Right lobe of liver (tissue), 6 donors: ENCODE data around the gene FTO. TPM values are rescaled to one million over a fixed set of nuclear protein-coding genes. Genes with fewer than 3 reads are reported as not detected.

Experiments
- ATAC-seq, 4 donors: fragments of 200-7000 bp; cut with Tn5 transposase; one replicate each; pipeline ENCODE4 v1.9.1; 2020; ENCODE audit warnings: mild to moderate bottlenecking in 4 of 4, moderate library complexity in 4 of 4
- DNase-seq, 3 donors: peaks; one replicate each; pipeline ENCODE4 v3.0.0-alpha.2; 2020
- H3K27ac ChIP-seq, 3 donors: fragments of 200-600 bp; one replicate each; pipeline ENCODE4 v1.8.0; 2022
- H3K27me3 ChIP-seq, 2 donors: fragments of 200-600 bp; one replicate each; pipeline ENCODE4 v1.8.0; 2022
- H3K36me3 ChIP-seq, 4 donors: fragments of 200-600 bp; sonication (generic) in 1 of 4; one replicate each; pipeline versions ENCODE4 v1.5.1 to v1.8.0; 2017 to 2022; ENCODE audit warnings: control low read depth in 1 of 4
- H3K4me1 ChIP-seq, 4 donors: fragments of 200-600 bp; sonication (generic) in 1 of 4; one replicate each; pipeline versions ENCODE4 v1.5.1 to v1.8.0; 2017 to 2022; ENCODE audit warnings: control low read depth in 1 of 4
- H3K4me3 ChIP-seq, 3 donors: fragments of 200-600 bp; one replicate each; pipeline ENCODE4 v1.8.0; 2022
- H3K9me3 ChIP-seq, 4 donors: fragments of 200-600 bp; sonication (generic) in 1 of 4; one replicate each; pipeline versions ENCODE4 v1.5.1 to v1.8.0; 2017 to 2022; ENCODE audit warnings: control low read depth in 1 of 4
- CTCF ChIP-seq, 4 donors: fragments of 200-600 bp in 3 of 4; fragments of 450-650 bp in 1 of 4; IDR thresholded peaks; one replicate each; pipeline versions ENCODE4 v1.5.1 to v1.8.0; 2016 to 2022; ENCODE audit warnings: antibody characterized with exemption in 4 of 4, mild to moderate bottlenecking in 2 of 4
- POLR2A ChIP-seq: fragments of 450-650 bp; IDR thresholded peaks from one replicate; pipeline ENCODE4 v1.6.1; 2017; ENCODE audit warnings: antibody characterized with exemption, mild to moderate bottlenecking
- WGBS: methylation state at CpG from one replicate; pipeline ENCODE4 v1.1.6; 2018; ENCODE audit warnings: low coverage, low lambda C conversion rate; ENCODE audit not compliant: insufficient coverage; ENCODE audit errors: missing lambda C conversion rate; 5-methylcytosine and 5-hydroxymethylcytosine counted together
- intact Hi-C, 2 donors: fragments of 100-400 bp; cut with DNase I; formaldehyde crosslinking; loops; one replicate each; pipeline versions ENCODE4 v1.11.2 to v1.14.1; 2022
- total RNA-seq, 6 experiments: library from RNA; depleted of rRNA in 2 of 6; stranded (reverse); fragments of >200 nt in 2 of 6; fragmentation: NEBNext Ultra II Directional in 3 of 6; extraction: Animal tissue kit (Norgen Biotek cat#: 25700) in 3 of 6; gene quantifications; one replicate each; pipeline versions ENCODE4 v1.1.0 to v1.2.4, GENCODE V29; 2016 to 2023
- donor health status: DM: no; HTN: yes; CAD: no.
- donor health status: DM: no; HTN: no; CAD: no.
- donor health status: DM: no; HTN: no; CAD: no.
- donor health status: DM: no; HTN: yes; CAD: no.
- donor health status: DM: no; HTN: yes; CAD: no.

The FTO gene
- total RNA-seq, 6 experiments from 2014 or later, result 28.9 to 51.6 (median 33.6) TPM

GRCh38 chr16:54197758-54198157 lies 493.8 kb downstream of the FTO start:
- Histone ChIP-seq H3K4me3 (no peak overlapping the region), H3K4me1 (no peaks in the 10 kb centered on the region), H3K36me3 (no peaks in the 10 kb centered on the region), H3K27me3 (no peaks in the 10 kb centered on the region), H3K27ac (no peak overlapping the region), H3K9me3 (no peaks in the 10 kb centered on the region)
- ATAC-seq, result no peak
- 61% methylated on average over 4 of the region's 5 CpGs for WGBS
- TF ChIP-seq POLR2A, result no peak
- TF ChIP-seq CTCF (IDR thresholded peaks at IDR 0.05), result no peak
- no peak for DNase-seq
- intact Hi-C loops, result no loop called here

- H3K9me3 ChIP-seq, result no peaks in the 10 kb centered on the region
- DNase-seq, result no peak
- H3K4me3 ChIP-seq, result no peak overlapping the region
- ATAC-seq, result no peak
- H3K36me3 ChIP-seq, result no peaks in the 10 kb centered on the region
- intact Hi-C loops, result no loop called here
- no peak overlapping the region for H3K27ac ChIP-seq
- 61% methylated on average over 7 of the region's 19 CpGs for WGBS
- H3K4me1 ChIP-seq, result no peaks in the 10 kb centered on the region
- H3K27me3 ChIP-seq, result no peaks in the 10 kb centered on the region
- TF ChIP-seq CTCF (IDR thresholded peaks at IDR 0.05) (no peak), POLR2A (no peak)
Observed at GRCh38 chr16:54199487-54200160, 495.7 kb downstream of the FTO start.

- Histone ChIP-seq H3K4me1 (no peaks in the 10 kb centered on the region), H3K36me3 (no peaks in the 10 kb centered on the region), H3K27ac (no peak overlapping the region), H3K9me3 (no peaks in the 10 kb centered on the region), H3K27me3 (no peaks in the 10 kb centered on the region), H3K4me3 (no peak overlapping the region)
- no peak for DNase-seq
- no peak for TF ChIP-seq CTCF (IDR thresholded peaks at IDR 0.05)
- TF ChIP-seq POLR2A, result no peak
- no peak for ATAC-seq
- intact Hi-C loops, result no loop called here
- 100% methylated on average over 1 of the region's 3 CpGs for WGBS
Observed at GRCh38 chr16:54200161-54200534, 496.2 kb downstream of the FTO start.

GRCh38 chr16:54200720-54201119 lies 496.8 kb downstream of the FTO start:
- Histone ChIP-seq H3K27ac (no peak overlapping the region), H3K4me1 (no peaks in the 10 kb centered on the region), H3K27me3 (no peaks in the 10 kb centered on the region), H3K4me3 (no peak overlapping the region), H3K36me3 (no peaks in the 10 kb centered on the region), H3K9me3 (no peaks in the 10 kb centered on the region)
- TF ChIP-seq CTCF (IDR thresholded peaks at IDR 0.05), result no peak
- no peak for TF ChIP-seq POLR2A
- DNase-seq, result no peak
- 100% methylated on average over 1 of the region's 1 CpG for WGBS
- no peak for ATAC-seq
- intact Hi-C loops, result no loop called here

GRCh38 chr16:54201200-54201599 lies 497.2 kb downstream of the FTO start:
- WGBS, result 93% methylated on average over 4 of the region's 4 CpGs
- DNase-seq, result no peak
- Histone ChIP-seq H3K4me1 (no peaks in the 10 kb centered on the region), H3K36me3 (no peaks in the 10 kb centered on the region), H3K27ac (no peak overlapping the region), H3K9me3 (no peaks in the 10 kb centered on the region), H3K27me3 (no peaks in the 10 kb centered on the region), H3K4me3 (no peak overlapping the region)
- ATAC-seq, result no peak
- intact Hi-C loops, result no loop called here
- TF ChIP-seq CTCF (IDR thresholded peaks at IDR 0.05) (no peak), POLR2A (no peak)
